Caco-2 (cell line): ENCODE results near the gene CDCA7. TPM values are rescaled to one million over a fixed set of nuclear protein-coding genes. Genes with fewer than 3 reads are reported as not detected.

Experiments
- BruUV-seq: library from RNA; stranded (reverse); fragments of 400-500 nt; replicated peaks from 2 replicates; lab custom pipeline; 2021; lab: Mats Ljungman, UMichigan
- CTCF ChIA-PET: fragments of 300-600 bp; sonication (Branson Sonifier 250); formaldehyde crosslinking; loops from one replicate; lab custom pipeline; 2022; ENCODE audit warnings: antibody characterized with exemption; lab: Charles Lee
- POLR2A ChIA-PET: fragments of 300-600 bp; sonication (Branson Sonifier 250); formaldehyde crosslinking; loops from one replicate; lab custom pipeline; 2022; ENCODE audit warnings: antibody characterized with exemption; lab: Charles Lee
- DNase-seq, 2 experiments: peaks; one replicate each; pipeline versions ENCODE4 v3.0.0 to v3.0.0-alpha.2; 2020 to 2022
- H3K27me3 ChIP-seq: replicated peaks from 2 replicates; pipeline ENCODE4 v1.6.0; 2011; ENCODE audit warnings: low read length; ENCODE audit not compliant: control insufficient read depth, insufficient read depth
- H3K36me3 ChIP-seq: 2 replicates; pipeline ENCODE4 v1.5.1; 2011; ENCODE audit warnings: low read length; ENCODE audit not compliant: control insufficient read depth, insufficient read depth
- H3K4me1 ChIP-seq: fragments of 250-450 bp; sonication (Bioruptor Pico); 2 replicates; pipeline ENCODE4 v1.5.1; 2020; ENCODE audit warnings: mild to moderate bottlenecking
- H3K4me3 ChIP-seq: 2 replicates; pipeline ENCODE4 v1.5.1; 2011; ENCODE audit warnings: low read depth, mild to moderate bottlenecking, control low read depth, low read length
- H3K9me3 ChIP-seq: fragments of 250-450 bp; sonication (Bioruptor Pico); 2 replicates; pipeline ENCODE4 v1.5.1; 2020; ENCODE audit warnings: mild to moderate bottlenecking, moderate library complexity
- H3K27ac Mint-ChIP-seq: one replicate; pipeline ENCODE4 v1.8.0; 2022; ENCODE audit warnings: mixed read lengths; ENCODE audit not compliant: unreplicated experiment
- H3K27me3 Mint-ChIP-seq: one replicate; pipeline ENCODE4 v1.8.0; 2022; ENCODE audit warnings: mixed read lengths; ENCODE audit not compliant: insufficient read depth, unreplicated experiment
- H3K36me3 Mint-ChIP-seq: one replicate; pipeline ENCODE4 v1.8.0; 2022; ENCODE audit warnings: mild to moderate bottlenecking, mixed read lengths; ENCODE audit not compliant: insufficient read depth, unreplicated experiment
- H3K4me1 Mint-ChIP-seq: one replicate; pipeline ENCODE4 v1.8.0; 2022; ENCODE audit warnings: low read depth, mixed read lengths; ENCODE audit not compliant: unreplicated experiment
- H3K4me3 Mint-ChIP-seq: one replicate; pipeline ENCODE4 v1.8.0; 2022; ENCODE audit warnings: mild to moderate bottlenecking, moderate library complexity, mixed read lengths; ENCODE audit not compliant: unreplicated experiment
- H3K9me3 Mint-ChIP-seq: one replicate; pipeline ENCODE4 v1.8.0; 2022; ENCODE audit warnings: mixed read lengths; ENCODE audit not compliant: unreplicated experiment
- CTCF ChIP-seq, 2 experiments: fragments of 200-600 bp in 1 of 2; IDR thresholded peaks; 1 replicate in 1 of 2; 2 replicates in 1 of 2; pipeline versions ENCODE4 v1.5.1 to v1.8.0; 2011 to 2022; ENCODE audit warnings: antibody characterized with exemption in 1 of 2, control low read depth in 1 of 2, inconsistent platforms in 1 of 2, low read depth in 1 of 2, low read length in 1 of 2, mild to moderate bottlenecking in 1 of 2, moderate library complexity in 1 of 2; ENCODE audit not compliant: insufficient read depth in 1 of 2, severe bottlenecking in 1 of 2, unreplicated experiment in 1 of 2
- intact Hi-C: fragments of 100-400 bp; cut with micrococcal nuclease; formaldehyde crosslinking; loops from one replicate; pipeline ENCODE4 v1.10.0; 2022; ENCODE audit not compliant: unreplicated experiment
- total RNA-seq: library from RNA; stranded (reverse); gene quantifications from 2 replicates; pipeline ENCODE4 v1.2.3, GENCODE V29; 2022

The CDCA7 gene
- total RNA-seq, 1 experiment from 2014 or later = 58.1 TPM

DNA sequence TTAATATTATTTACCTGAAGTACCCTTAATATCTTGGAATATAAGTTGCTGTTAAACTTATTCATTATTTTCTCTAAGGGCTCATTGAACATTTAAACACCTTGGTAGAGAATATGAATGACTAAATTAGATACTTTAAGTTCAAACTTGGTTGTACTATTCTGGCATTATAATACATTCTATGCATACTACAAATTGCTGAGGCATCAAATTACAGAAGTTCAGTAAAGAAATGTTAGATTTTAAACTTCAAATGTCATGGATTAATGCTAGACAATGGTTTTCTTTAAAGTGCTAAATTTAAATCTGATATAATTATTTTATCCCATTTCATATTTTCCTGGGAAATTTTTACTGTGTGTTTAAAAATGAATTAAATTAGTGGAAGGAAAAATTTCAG is 63.1 kb downstream of the CDCA7 start:
- no peak overlapping the region for H3K27ac Mint-ChIP-seq
- intact Hi-C loops = no loop called here
- no peaks in the 10 kb centered on the region; the same call in 1 of the 2 replicates for H3K27me3 ChIP-seq
- peaks cover 11% of the 10 kb centered on the region for H3K27me3 Mint-ChIP-seq
- no peak for TF ChIP-seq CTCF (IDR thresholded peaks at IDR 0.05; ENCODE audit: insufficient read depth in 1 of 2, low read depth in 1 of 2, low read length in 1 of 2, severe bottlenecking in 1 of 2, unreplicated experiment in 1 of 2)
- ChIA-PET POLR2A (no interaction called here), CTCF (no interaction called here)
- no peaks in the 10 kb centered on the region for H3K4me1 ChIP-seq
- BruUV-seq = no TSS peak
- H3K36me3 ChIP-seq = no peaks in the 10 kb centered on the region
- no peaks in the 10 kb centered on the region for H3K36me3 Mint-ChIP-seq
- H3K4me1 Mint-ChIP-seq = no peaks in the 10 kb centered on the region
- no peak overlapping the region for H3K4me3 Mint-ChIP-seq
- no peaks in the 10 kb centered on the region for H3K9me3 ChIP-seq
- no peak overlapping the region for H3K4me3 ChIP-seq
- no peak for DNase-seq
- no peaks in the 10 kb centered on the region for H3K9me3 Mint-ChIP-seq
